ENCODE data around the gene KLC4.
"Not testable (repeated sequence)": the region's sequence is repeated elsewhere in the genome, so short reads cannot be mapped to it uniquely, and the experiment has no call there.

KLC4 gene

GRCh38 chr6:43070028-43070632 lies 10.7 kb downstream of the KLC4 start:
- no peak for DNase-seq (ENCODE audit: low read depth)

- no peak for DNase-seq (ENCODE audit: low read depth)
Observed at GRCh38 chr6:43074847-43075669, 15.6 kb downstream of the KLC4 start.

GRCh38 chr6:43075670-43076463 lies 16.4 kb downstream of the KLC4 start, which contains the start of gene PTK7:
Gene PTK7 (plus strand): TSS chr6:43076314. CDS start chr6:43076489, 175 bp downstream.
- peak; percentile 29 for DNase-seq (ENCODE audit: low read depth)

GRCh38 chr6:43076464-43077332 lies 17.3 kb downstream of the KLC4 start:
- DNase-seq (ENCODE audit: low read depth): no peak

- no peak for DNase-seq (ENCODE audit: low read depth)
Observed at GRCh38 chr6:43077333-43077809, 17.9 kb downstream of the KLC4 start.

DNA sequence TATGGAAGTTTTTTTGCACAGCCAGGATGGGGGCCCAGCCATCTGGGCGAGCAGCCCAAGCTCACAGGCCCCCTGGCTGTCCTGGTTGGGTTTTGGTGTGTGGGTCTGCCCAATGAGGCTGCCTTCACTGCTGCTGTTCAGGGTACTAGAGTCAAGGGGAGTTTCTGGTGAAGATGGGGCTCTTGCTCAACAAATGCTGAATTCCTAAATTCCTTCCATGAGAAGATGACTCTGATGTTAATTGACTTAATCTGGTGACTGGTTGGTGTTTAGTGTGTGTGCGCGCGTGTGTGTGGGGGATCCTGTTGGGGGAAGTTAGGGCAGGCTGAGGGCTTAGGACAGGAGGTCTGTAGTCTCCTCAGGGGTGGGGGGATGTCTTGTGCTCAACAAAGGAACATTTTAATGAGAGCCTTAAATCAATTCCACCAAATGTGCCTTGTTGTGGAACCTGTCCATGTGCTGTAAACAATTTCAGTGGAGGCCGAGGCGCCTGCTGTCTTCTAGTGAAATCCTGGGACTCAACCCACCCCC lies 18.6 kb downstream of the KLC4 start:
- no peak for DNase-seq (ENCODE audit: low read depth)

DNA sequence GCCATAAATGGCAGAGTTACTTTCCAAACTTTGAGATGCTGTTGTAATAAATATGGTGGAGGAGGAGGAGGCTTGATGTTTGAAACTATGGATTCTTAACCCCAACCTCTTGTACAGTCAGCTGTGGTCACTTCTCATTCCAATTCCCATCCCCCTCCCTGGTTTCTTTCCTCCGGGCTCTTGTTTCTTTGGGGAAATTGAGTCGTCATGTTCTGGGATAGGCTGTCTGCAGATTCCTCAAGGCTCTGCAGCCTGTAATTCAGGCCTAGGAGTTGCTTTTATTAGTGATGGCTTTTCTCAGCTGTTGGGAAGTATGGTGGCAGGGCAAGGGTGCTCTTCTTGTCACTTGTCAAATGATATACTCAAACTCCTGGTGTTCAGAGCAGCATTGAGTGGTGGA lies 19.3 kb downstream of the KLC4 start:
- no peak for DNase-seq (ENCODE audit: low read depth)

DNA sequence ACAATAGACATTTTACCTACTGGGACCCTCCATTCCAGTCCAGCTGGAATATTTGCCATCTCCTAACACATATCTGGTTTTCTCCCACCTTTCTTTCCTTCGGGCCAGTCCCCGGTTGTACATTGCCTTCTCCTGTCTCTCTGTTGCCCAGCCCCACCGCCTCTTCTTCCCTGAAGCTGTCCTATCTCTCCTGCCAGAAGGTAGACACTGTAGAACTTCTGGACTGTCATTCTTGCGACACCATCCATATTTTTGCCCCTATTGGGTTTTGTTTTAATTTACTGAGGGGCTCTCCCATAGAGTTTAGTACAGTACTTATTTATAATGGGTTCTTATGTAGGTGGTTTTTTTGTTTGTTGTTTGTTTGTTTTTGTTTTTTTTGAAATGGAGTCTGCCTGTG lies 21.6 kb downstream of the KLC4 start:
- DNase-seq (ENCODE audit: low read depth): no peak

- DNase-seq (ENCODE audit: low read depth): not testable (repeated sequence)
Observed at GRCh38 chr6:43081922-43082321, 22.5 kb downstream of the KLC4 start.

- no peak for DNase-seq (ENCODE audit: low read depth)
Observed at GRCh38 chr6:43082806-43083655, 23.6 kb downstream of the KLC4 start.

GRCh38 chr6:43086022-43086658 lies 26.7 kb downstream of the KLC4 start:
- no peak for DNase-seq (ENCODE audit: low read depth)

- DNase-seq (ENCODE audit: low read depth): no peak
Observed at GRCh38 chr6:43088654-43089056, 29.2 kb downstream of the KLC4 start.

DNA sequence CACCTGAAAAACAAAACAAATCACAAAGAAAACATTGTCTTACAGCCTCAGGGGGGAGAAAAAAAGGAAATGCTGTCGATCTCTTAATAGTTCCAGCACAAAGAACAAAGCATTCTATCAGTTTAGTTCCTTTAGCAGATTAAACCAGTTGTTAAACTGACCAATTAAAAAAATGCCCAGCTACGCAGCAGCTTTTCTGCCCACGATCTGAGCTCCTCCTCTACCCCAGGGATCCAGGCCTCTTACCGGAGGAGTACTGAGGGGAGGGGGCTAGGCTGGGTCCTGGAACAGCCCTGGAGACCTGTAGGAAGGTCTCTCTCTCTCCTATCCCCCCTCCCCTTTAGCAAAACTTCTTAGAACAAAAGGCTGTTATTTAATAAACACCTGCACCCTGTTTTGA lies 30.0 kb downstream of the KLC4 start:
- DNase-seq (ENCODE audit: low read depth): no peak

- no peak for DNase-seq (ENCODE audit: low read depth)
Observed at GRCh38 chr6:43089874-43090558, 30.6 kb downstream of the KLC4 start.

DNA sequence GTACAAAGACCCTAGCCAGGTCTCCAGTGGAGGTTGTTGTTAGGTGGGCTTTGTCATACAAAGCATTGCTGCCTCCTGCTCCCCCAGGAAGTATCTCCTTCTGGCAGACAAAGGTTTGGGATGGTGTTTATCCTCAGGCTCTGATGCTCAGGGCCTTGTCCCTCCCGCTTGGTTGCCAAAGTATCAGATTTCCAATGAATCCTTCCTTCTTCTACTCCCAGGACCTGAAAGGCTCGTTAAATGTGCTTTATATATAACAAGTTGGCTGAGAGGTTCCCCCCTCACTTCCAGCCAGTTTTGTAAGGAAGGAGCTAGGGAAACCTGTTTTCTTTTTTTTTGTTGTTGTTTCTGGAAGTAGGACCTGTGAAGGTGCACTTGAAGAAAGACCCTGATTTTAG lies 31.1 kb downstream of the KLC4 start:
- DNase-seq (ENCODE audit: low read depth): no peak

- DNase-seq (ENCODE audit: low read depth): no peak
Observed at GRCh38 chr6:43091020-43091419, 31.6 kb downstream of the KLC4 start.

DNA sequence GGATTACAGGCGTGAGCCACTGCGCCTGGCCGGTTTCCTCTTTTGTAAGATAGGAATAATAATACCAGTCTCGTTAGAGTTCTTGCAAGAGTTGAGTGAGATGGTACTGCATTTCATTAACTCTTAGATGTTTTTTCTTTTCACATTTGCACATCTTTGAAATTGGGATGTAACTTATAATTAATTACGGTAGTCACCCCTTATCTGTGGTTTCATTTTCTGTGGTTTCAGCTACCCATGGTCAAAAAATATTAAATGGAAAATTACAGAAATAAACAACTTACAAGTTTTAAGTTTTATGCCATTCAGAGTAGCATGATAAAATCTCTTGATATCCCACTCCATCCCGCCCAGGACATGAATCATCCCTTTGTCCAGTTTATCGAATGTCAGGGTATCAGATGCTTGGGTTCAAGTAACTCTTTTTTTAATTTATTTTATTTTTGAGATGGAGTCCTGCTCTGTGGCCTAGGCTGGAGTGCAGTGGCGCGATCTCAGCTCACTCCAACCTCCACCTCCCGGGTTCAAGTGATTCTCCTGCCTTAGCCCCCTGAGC lies 32.1 kb downstream of the KLC4 start:
- no peak for DNase-seq (ENCODE audit: low read depth)

GRCh38 chr6:43092635-43093034 lies 33.2 kb downstream of the KLC4 start:
- no peak for DNase-seq (ENCODE audit: low read depth)

Data from CMK (cell line).